G401 (cell line): ENCODE data around the gene AMBP. TPM values are rescaled to one million over a fixed set of nuclear protein-coding genes. Genes with fewer than 3 reads are reported as not detected.

Source experiments
- DNase-seq: peaks from one replicate; pipeline ENCODE4 v3.0.0-alpha.2; 2015; ENCODE audit warnings: low spot score
- in situ Hi-C: cut with HindIII; loops from 2 replicates; pipeline ENCODE4 v1.10.0; 2016; ENCODE audit warnings: low sequenced_read_pairs, mixed read lengths
- total RNA-seq: library from RNA; depleted of rRNA; stranded (reverse); fragments of >200 nt; shearing (Covaris generic); gene quantifications from 2 replicates; pipeline ENCODE4 v1.2.3, GENCODE V29; 2014

The AMBP gene
- total RNA-seq, 1 experiment from 2014 or later: not detected

DNA sequence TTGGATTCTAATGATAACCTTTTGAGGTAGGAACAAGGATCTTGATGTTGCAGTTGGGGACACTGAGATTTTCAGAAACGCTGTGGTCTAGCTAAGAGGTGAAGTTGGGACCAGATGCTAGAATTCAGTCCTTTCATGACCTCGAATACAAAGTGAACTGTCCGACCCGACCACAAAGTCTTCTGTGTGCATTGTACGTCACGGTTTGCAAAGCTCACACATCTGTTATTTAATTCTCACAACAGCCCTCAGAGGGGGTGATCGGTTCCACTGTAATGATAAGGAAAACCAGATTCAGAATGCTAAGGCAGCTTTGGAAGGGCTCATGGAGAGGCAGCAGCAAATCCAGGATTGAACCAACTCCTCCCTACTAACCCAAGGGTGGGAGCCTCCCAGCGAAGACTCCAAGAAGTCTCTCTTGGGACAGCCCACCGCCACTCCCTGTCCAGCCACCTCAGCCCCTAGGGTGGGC is 37.6 kb upstream of the AMBP start:
- in situ Hi-C loops: no loop called here

GRCh38 chr9:114114364-114114763 is 36.3 kb upstream of the AMBP start:
- no peak for DNase-seq
- in situ Hi-C loops: no loop called here

More for the DNA sequence above, 37.6 kb upstream of the AMBP start:
- DNase-seq: no peak

DNA sequence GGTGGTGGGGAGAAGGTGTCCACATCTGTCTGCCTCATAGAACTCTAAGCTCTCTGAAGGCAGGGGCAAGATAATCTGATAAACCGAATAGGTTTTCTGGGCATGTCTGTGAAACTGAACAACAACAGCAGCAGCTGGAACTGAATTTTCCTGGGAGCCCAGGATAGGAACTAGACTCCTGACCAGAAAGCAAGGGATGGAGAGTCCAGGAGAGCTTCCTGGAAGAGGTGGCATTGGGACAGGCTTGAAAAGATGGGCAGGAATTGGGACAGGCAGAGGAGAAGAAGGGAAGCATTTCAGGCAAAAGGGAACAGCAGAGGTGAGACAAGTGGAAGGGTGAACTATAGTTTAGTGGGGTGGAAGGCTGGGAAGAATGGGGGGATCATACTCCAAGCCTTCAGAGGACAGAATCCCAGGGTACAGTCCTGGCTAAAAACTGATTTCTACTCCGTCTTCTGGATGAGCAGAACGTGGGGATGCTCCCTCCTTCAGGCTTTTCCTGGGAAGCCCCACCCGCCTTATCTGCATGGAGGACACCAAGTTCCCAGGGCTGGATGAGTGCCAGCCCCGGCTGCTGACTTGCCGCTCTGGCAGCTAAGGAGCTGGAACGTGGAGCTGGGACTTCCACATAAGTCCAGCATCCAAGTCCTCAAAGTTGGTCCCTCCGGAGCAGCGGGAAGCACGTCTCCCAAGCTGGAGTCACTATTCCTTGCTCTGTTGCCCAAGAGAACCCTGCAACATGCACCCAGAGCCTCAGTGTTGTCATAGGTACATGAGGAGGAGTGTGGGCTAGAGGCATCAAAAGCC is 34.9 kb upstream of the AMBP start:
- DNase-seq: peak; percentile 40
- in situ Hi-C loops: no loop called here

- in situ Hi-C loops: no loop called here
- DNase-seq: no peak
These were observed 34.2 kb upstream of the AMBP start for GRCh38 chr9:114112325-114112724.

GRCh38 chr9:114110180-114110579 is 32.1 kb upstream of the AMBP start:
- DNase-seq: no peak

DNA sequence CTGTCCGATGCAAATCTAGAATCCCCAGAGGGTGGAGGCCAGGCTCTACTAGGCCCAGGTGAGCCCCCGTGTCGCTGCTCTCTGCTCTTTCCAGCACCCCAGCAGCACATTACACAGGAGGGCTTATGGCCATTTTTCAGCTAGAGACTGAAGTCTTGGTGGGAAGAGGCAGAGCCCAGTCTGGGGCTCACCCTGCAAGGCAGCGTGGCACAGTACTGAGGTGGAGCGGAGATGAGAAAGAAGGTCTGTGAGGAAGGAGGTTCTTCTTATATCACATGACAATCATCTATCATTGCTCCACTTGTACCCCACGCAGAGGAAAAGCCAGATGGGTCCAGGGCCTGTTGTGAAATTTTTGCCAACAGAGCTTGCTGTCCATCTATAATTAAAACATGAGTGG is 31.0 kb upstream of the AMBP start:
- in situ Hi-C loops: loop anchor here (5.0 kb wide), 1 partner anchor 93 kb away; no protein-coding TSS in a partner anchor
- DNase-seq: no peak

More at GRCh38 chr9:114110180-114110579, 32.1 kb upstream of the AMBP start:
- in situ Hi-C loops: no loop called here

DNA sequence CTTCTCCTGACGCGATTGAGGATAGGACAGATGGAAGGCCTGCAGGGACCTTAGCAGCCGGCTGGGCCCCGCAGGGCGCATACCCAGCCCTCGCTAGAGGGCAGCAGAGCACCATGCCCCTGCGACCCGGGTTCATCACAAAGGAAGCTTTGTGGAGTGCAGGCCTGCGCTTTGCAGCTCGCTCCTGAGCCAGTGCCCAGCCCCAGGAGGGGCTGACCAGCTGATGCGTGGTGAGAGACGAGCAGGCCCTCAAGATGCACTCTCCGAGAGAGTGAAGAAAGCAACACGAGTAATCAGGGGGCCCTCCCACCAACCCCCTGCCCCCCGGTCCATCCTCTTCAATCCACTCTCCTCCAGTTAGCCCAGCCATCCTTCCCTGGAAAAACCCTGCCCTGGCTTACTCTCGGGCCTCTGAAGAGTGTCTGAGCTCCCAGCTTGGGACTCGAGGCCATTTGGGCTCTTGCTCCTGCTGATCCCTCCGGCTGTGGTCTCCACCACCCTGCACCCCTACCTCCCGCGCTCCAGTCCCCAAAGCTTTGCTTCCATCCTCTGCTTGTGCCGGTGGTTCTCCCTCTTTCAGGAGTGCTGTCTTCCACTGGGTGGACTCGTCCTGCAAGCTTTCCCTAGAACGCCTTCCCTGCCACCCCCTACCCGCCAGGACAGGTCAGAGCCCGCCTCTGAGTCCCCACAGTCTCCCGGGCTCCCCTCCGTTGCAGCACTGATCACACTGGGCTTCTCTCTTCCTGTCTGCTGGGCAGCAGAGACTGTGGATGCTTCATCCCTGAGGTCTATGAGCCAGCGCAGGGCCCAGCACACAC is 30.1 kb upstream of the AMBP start:
- peak; percentile 83 for DNase-seq
- in situ Hi-C loops: loop anchor here (5.0 kb wide), 1 partner anchor 94 kb away; no protein-coding TSS in a partner anchor

DNA sequence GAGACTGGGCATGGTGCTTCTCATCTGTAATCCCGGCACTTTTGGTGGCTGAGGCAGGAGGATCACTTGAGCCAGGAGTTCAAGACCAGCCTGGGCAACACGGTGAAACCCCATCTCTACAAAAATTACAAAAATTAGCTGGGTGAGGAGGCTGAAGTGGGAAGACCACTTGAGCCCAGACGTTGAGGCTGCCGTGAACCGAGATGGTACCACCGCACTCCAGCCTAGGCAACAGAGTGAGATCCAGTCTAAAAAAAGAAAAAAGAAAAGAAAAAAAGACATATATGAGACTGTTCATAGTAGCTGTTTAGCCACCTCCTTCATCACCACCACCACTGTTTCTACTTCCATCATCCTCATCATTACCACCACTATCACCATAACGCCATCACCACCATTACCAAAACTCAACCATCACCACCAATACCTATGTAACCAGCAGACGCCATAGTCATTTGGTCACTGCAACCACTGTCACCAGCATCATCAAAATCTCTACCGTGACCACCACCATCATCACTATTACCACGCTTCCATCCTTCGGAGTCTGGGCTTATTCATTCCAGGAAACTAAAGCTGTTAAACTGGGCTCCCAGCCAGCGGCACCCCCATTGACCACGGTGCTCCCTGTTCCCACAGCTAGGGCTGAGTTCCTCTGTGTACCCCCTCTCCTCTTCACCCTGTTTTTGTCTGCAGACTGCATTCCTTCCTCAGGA is 29.3 kb upstream of the AMBP start:
- DNase-seq: no peak
- in situ Hi-C loops: loop anchor here (5.0 kb wide), 1 partner anchor 95 kb away; no protein-coding TSS in a partner anchor

- in situ Hi-C loops: loop anchor here (5.0 kb wide), 1 partner anchor 97 kb away; no protein-coding TSS in a partner anchor
- no peak for DNase-seq
These were observed 27.1 kb upstream of the AMBP start for GRCh38 chr9:114105236-114105635.

- no peak for DNase-seq
- in situ Hi-C loops: no loop called here
These were observed 24.4 kb upstream of the AMBP start for GRCh38 chr9:114102484-114102883.

DNA sequence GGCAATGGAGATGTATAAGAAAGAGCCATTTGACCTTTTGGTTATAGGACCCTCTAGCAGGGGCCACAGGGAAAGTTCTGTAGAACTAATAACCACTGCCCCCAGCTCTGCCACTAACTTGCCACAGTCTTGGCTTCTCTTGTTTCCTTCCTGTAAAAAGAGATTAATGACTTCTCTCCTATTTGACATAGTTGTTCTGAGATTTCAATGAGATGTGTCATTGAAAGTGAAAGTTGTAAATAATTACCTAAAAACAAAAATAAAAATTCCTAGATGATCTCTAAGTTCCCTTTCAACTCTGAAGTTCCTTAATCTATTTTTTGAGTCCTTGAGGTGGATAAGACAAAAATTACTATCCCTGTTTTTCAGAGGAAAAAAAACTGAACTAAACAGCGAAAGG is 22.4 kb upstream of the AMBP start:
- DNase-seq: no peak
- in situ Hi-C loops: no loop called here

DNA sequence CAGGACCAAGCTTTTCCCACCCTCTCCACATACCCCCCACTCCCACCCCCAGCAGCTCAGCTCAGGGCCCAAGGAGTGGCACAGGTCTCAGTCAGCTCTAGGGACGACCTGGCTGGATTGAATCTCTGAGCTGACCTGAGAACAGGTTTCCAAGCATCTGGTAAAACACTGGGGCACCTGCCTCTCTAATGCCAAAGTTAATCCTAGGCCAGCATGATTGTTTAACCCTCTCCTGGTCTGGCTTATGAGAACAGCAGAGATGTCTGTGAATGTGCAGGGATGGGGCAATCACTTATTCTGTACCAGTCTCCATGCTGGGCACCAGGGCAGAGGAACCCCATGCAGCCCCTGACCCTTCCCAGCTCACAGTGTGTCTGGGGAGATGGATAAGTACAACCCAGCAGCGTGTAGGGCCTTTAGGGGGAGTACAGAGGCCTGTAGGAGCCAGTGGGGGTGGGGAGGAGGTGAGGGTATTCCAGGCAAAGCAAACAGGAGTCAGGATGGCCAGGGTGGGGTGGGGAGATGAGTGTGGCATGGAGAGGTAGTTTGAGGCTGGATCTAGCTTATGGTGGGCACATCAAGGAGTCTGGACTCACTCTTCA is 21.7 kb upstream of the AMBP start:
- in situ Hi-C loops: no loop called here
- peak; percentile 49 for DNase-seq

DNA sequence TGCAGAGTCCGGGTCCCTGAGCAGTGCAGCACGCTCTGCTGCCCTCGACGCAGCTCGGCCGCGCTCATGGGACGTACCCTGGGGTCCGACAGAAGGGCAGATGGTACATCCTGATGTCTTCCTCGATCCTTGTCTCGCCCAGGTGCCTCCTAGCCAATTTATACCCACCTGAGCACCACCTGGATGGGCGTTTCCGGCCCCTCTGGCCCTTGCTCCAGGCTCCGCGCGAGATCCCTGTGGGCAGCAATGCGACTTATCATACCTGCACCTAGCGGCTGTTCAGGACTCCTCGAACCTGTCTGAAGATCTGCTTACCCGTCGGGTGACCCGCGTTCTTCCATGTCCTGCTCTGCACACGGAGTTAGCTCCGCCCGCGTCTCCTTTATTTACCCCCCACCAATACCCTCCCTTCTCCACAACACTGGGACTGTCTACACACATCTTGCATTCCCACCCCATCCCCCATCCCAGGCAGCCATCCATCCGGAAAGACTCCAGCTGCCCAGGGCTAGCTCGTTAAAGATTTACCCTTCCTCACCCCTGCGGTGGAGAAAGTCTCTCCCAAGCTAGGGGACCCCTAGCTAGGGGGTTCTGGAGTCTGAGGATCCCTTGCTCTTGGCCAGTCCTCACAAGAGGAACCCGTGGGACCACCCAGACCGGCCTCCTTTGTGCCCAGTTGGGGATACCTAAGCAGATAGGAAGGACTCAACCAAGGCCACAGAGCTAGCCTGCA is 21.0 kb upstream of the AMBP start, which contains the start of gene KIF12:
KIF12 (minus strand) TSS at position 357 of the 733 bp plus-strand sequence; CDS start at position 341, 16 bp downstream.
- peak; percentile 51 for DNase-seq
- in situ Hi-C loops: no loop called here

GRCh38 chr9:114098021-114098935 is 20.2 kb upstream of the AMBP start:
- DNase-seq: peak; percentile 32

DNA sequence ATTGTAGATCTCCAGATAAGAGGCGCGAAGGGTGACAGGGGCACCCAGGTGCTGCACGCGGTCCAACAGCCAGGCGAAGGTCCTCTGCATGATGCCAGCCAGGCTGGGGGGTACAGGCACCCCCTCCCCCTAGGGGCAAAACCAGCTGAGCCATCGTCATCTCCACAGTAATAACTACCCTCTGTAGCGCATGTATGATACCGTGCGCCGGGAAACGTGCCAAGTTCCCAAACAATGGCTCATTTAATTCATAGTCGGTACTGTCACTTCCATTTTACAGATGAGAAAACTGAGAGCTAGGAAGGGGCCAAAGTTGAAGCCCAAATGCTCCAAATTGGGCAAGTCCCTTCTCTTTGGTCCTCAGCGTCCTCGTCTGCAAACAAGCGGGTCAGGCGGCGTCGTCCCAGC is 19.5 kb upstream of the AMBP start:
- in situ Hi-C loops: no loop called here
- DNase-seq: no peak

More at GRCh38 chr9:114098021-114098935, 20.2 kb upstream of the AMBP start:
- in situ Hi-C loops: no loop called here

GRCh38 chr9:114096866-114097612 is 18.9 kb upstream of the AMBP start:
- in situ Hi-C loops: no loop called here
- DNase-seq: no peak
